HG02981 (cell line): Measurements from ENCODE around the gene HTR7.
"Not testable (repeated sequence)": the region's sequence is repeated elsewhere in the genome, so short reads cannot be mapped to it uniquely, and the experiment has no call there.

Experiments used
- ATAC-seq: cut with Tn5 transposase; IDR thresholded peaks from one replicate; pipeline ENCODE4 v1.9.1; 2021; ENCODE audit warnings: mild to moderate bottlenecking, moderate library complexity; ENCODE audit not compliant: unreplicated experiment

HTR7 gene

DNA sequence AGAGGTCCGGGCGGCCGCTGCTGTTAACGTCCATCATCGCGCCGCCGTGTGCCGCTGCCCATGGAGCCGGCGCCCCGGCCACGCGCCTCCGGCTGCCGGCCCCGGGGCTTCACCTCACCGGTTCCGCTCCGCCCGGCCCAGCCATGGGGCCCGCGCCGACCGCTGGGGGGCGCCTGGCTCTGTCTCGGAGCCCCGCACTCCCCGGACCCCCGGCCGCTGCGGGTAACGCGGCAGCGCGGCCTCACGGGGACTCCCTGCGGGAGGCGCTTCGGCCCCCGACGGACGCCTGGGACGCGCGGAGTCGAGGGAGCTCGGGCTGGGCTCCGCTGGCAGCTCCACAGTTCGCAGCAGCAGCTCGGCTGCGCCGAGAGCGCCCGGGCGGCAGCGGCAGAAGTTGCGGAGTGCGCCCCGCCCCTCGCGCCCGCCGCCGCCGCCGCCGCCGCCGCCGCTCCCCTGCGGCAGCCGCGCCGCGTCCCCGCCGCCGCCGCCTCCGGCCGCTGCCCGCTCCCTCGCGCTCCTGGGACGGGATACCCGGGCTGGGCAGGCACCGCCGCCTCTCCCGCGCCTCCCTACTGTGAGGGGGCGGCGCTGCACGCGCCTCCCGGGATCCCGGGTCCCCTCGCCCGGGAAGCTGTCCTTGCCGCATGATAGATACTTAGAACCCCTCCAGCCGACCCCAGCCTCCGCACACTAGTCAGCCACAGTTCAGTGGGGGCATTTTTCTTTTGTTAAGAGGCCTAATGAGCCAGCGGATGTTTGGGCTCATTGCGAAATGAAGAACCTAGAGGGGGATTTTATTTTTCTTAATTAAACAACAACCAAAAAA lies at the start of gene HTR7:
HTR7 (minus strand) TSS at position 405 of the 826 bp plus-strand sequence; CDS start at position 37, 368 bp downstream.
- peak; percentile 49 for ATAC-seq

DNA sequence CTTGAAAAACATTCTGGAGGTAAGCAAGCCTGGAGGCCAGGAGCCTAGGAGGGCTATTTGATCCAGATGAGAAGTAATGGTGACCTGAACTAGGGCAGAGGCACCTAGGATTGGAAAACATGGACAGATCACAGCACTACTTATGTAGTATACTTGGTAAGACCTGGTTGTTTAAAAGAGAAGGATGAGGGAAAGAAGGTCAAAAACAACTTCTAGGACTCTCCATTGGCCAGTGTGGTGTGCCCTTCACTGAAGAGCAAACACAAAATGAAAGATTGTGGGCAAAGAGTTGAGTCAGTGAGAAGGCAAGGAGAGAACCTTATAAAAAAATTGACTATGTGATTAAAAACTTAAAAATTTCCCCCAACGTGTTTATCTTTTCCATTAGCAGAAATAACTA lies 48.8 kb upstream of the HTR7 start:
- no peak for ATAC-seq

DNA sequence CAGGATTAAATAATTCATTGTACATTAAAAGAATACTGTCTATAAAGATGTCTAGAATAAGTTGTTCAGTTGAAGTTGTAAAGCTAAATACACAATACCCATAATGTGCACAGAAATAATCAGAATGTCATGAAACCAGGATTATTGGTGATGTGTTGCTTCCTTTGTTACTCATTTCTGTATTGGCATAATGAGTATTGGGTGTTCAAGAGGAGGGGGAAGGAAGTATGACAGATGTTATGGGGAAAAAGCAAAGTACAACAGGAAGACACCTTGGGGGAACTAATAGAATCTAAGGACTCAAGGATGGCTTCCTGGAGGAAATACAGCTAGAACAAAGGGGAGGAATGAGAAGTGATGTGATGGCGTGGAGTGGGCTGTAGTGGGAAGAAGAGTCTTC lies 48.1 kb upstream of the HTR7 start:
- ATAC-seq: no peak

DNA sequence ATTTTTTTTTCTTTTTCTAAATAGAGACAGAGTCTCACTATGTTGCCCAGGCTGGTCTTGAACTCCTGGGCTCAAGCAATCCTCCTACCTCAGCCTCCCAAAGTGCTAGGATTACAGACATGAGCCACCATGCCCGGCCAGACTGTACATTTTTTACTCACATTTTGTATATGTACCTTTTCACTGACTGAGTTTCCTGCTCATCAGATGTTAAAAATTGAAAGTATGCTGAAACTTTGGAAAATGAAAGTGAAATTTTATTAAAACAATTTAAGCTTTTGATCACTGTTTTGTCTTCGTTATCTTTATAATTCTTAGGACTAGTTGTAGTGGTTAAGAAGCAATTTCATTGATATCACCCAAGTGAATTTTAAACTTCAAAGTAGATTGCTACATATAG lies 39.1 kb upstream of the HTR7 start:
- not testable (repeated sequence) for ATAC-seq

DNA sequence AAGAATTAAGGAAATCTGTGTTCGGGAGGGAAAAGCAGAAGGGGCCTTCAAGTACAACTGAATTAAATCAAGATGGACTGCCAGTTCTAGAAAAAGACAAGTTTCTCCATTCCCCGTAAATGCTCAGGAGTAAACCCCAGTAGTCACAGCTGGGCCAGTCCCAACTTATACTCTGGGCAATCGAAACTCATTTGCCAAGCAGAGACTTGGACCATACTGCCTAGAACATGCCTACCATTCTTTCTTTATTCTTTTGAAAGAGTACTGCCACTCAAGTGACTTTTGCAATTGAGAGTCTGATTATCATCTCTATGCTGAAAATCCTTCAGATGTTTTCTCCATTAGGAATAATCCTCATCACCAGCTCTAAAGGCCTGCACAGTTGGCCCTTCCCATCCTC lies 35.4 kb upstream of the HTR7 start:
- ATAC-seq: no peak

DNA sequence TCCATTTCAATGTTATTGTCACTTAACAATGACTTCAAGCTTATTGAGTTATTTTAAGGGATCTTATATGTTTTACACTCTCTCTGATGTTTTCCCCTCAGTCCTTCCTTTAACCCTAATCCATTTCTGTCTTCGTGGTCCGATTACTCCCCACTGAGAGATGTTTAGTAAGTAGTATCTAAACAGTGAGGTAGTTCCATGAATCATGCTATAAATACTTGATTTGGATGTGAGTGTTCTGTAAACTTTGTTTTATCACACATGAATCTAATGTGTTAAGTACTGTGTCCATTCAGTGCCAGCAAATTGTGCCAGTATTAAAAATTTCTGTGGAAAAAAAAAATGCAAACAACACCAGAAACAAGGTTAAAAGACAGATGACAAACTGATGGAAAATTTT lies 32.5 kb upstream of the HTR7 start:
- no peak for ATAC-seq

DNA sequence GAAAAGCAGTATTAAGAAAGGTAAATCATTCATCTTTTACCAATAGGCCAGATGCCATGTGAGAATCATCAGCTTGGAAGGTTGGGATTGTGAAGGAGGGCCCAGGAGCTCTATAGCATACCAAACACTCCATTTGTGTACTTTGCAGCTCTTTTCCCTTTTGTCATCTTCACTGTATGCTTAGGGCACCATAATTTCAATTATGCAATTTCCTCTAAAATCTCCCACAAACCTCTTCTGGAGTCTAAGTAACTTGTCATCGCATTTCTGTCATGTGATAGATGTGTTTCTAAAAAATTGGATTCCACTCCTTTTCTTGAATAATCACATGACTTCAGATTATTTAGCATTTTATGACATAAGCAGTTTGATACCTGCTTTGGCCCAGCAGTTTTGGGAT lies 31.8 kb upstream of the HTR7 start:
- no peak for ATAC-seq

DNA sequence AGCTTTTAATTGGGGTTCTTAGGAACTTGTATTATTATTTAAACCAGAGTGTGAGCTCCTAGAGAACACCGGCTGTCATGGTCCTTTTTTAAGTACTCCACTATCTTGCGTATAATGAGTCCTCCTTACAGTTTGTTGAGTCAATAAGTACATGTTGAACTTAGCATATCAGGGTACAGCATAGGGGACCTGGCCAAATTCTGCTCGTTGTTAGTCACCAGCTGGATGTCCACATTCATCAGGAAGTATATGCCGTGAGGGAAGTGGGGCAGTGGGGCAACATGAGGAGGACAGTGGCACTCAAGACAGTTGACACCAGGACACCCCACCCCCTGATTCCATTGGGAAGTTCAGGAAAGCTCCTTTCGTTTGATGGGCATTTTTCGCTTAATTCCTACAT lies 30.5 kb upstream of the HTR7 start:
- no peak for ATAC-seq

DNA sequence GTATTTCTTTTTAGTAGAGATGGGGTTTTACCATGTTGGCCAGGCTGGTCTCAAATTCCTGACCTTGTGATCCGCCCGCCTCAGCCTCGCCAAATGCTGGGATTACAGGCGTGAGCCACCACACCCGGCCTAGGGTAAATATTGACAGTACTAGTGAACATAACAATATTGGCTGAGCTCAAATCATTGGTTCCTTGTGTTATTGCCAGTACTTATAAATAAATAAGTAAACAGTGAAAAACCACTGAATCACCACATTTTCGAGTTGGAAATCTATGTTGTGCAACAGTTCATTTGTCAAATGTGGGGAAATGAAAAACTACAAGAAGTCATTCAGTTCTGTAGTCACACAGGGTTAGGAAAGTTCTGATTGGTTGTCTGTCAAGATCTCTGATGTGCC lies 29.7 kb upstream of the HTR7 start:
- no peak for ATAC-seq

DNA sequence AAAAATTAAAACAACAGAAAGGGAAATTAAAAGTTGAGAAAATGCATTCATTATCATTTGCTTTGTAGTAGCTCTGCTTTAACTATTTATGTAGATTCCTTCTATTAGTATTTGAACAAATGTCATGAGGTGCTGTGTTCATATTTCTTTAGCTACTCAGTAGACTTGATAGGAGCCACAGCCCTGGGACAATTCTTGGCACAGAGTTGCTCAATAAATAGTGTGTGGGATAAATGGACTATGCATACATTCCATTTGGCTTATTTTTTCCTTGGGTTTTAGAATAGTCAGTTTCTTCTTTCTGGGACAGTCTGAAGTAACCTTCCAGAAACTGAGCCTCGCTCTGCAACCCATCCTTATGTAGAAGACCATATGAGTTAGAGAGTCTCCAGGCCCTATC lies 27.3 kb upstream of the HTR7 start:
- no peak for ATAC-seq

DNA sequence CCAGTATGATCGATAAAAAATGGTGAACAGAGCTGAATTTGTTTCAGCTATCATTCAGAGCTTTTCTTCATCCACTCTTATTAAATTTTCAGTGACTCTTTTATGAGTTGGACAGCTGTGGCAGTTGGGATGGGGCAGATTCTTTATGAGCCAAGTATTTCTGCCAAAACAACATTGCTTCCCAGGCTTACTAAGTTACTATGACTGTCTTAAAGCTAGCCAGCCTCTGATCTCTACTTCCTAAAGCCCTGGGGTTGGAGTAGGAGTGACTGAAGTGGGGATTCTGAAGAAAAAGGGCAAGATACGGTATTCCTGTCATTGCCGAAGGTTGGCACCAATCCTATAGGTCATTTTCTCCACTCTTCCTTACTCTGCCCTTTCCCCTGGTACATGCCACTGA lies 26.6 kb upstream of the HTR7 start:
- no peak for ATAC-seq

DNA sequence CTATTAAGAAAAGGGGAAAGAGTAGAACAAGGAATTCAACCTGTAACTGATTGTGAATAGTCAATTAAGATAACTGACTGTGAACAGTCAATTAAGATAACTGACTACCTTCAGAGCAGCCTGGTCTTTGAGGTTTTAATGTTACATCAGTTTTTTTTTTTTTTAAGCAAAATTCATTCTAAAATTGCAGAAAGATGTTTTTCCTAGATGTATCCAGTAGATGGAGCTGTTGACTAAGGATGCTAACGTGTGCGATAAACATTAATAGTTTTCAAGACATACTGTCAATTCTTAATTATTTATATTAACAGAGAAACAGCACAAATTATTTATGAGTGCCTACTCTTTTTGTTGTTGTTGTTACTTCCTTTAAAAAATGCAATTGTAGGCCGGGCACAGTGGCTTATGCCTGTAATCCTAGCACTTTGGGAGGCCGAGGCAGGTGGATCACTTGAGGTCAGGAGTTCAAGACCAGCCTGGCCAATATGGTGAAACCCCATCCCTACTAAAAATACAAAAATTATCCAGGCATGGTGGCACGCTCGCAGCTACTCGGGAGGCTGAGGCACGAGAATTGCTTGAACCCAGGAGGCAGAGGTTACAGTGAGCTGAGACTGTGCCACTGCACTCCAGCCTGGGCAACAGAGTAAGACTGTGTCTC lies 22.4 kb upstream of the HTR7 start:
- not testable (repeated sequence) for ATAC-seq

DNA sequence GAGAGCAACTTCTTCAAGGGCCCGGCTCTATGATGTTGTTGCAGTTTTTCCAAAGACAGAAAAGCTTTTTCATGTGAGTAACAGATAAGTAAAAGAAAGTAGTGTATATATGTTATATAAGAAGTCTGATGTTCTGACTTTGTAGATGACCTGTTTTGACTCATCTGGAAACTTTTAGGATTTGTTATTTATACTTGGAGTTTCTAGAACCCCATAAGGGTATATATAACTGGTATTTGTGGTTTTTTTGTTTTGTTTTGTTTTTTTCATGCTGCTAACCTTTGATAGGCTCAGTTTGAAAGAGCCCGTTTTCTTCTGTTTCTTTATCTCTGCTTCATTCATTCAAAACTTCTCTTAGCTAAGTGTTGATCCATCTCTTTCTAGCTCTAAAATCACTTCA lies 21.2 kb upstream of the HTR7 start:
- no peak for ATAC-seq

DNA sequence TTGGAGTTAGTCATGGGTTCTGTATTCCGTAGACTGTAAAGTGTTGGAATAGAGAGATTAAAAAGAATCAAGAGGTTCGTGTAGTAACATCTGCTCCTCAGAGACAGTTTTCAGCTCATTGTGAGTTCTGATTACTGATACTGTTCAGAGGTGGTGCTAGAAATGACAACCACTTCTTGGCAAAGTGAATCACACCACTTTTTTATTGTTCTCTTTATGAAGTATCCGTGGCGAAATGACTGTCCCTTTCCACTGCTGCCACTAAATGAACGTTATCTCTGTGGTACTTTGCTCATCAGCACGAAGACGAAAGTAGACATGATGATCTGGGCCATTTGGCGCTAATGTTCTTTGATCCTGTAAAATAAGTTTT lies 14.8 kb upstream of the HTR7 start:
- ATAC-seq: peak; percentile 3

DNA sequence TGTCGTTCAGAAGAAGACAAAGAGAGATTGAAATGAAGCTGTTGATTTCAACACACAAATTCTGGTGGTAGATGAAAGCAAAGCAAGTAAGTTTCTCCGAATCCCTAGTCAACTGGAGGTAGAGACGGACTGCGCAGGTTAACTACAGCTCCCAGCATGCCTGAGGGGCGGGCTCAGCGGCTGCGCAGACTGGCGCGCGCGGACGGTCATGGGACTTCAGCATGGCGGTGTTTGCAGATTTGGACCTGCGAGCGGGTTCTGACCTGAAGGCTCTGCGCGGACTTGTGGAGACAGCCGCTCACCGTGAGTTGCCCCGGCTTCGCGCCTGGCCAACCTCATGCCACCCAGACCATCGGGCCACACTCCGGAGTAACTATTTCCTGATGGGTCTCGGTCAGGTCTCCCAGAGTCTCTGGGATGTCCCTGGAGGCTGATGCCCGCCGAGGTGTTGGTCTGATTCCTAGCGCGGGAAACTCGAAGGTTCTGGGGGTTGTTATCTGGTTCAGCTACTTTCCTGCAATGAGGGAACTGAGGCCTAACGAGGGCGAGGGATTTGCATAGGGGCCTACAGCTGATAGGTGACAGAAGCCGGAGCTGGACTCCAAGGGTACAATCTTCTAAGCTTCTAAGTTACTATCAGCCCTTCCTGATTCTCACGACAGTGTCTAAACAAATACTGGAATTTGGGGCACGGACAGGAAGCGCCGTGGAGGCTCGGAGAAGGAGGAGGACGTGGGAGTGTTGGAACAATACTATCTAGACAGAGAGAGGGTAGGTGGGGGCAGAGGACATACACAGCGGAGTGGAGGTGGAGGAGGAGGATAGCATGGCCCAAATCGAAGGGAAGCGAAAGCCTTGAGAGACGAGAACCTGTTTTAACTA lies 14.2 kb upstream of the HTR7 start, which contains the start of gene RPP30:
RPP30 (plus strand) TSS at position 209 of the 882 bp plus-strand sequence; CDS start at position 222, 13 bp downstream.
- peak; percentile 97 for ATAC-seq

DNA sequence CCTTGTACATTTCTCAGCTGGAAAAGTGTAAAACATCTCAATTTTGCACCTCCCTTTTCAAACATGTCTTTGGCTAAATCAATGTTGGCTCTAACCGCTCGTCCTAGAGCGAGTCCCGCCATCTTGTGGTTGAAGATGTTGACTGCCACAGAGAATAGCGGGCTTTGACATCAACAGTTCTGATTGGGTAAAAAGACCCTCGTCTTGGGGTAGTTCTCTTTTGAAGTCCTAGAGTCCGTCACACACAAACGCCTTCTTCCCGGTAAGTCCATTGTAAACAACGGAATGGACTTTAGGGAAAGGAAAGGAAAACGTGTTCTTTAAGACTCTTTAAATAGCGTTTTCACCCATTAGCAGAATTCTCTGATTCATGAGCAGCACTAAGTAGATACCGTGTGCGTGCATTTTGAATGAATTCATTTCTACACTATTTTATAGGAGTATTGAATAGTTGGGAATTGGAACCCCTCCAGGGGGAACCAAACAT lies 13.5 kb upstream of the HTR7 start:
- ATAC-seq: peak; percentile 46

DNA sequence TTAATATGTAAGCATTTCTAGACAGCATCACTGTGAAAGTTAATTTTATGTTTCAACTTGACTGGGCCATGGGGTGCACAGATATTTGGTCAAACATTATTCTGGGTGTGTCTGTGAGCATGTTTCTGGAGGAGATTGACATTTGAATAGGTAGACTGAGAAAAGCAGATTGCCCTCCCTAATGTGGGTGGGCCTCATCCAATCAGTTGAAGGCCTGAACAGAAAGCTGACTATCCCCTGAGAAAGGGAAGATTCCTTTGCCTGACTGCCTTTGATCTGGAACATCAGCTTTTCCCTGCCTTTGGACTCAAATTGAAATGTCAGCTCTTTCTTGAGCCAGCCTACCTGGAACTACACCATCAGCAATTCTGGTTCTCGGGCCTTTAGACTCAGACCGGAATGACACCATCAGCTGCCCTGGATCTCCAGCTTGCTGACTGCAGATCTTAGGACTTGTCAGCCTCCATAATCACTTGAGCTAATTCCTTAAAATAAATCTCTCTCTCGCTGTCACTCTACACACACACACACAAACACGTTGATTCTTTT lies 8.3 kb upstream of the HTR7 start:
- ATAC-seq: no peak

DNA sequence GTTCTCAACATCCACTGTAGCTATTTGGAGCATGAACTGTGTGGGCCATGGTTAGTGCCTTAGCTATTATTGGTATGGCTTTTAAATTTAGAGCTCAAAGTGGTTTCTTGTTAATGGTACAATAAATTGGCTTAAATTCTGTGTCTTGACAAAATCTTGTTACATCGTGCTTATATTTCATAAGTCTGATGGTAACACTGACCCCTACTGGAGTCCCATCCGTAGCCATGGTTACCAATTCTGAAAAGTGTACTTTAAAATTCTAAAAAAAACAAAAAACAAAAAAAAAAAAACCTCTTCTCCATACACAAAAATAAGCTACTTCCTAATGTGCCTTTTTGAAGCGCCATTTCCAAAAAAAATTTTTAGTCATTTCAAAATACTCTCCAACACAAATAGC lies 7.6 kb upstream of the HTR7 start:
- ATAC-seq: no peak

DNA sequence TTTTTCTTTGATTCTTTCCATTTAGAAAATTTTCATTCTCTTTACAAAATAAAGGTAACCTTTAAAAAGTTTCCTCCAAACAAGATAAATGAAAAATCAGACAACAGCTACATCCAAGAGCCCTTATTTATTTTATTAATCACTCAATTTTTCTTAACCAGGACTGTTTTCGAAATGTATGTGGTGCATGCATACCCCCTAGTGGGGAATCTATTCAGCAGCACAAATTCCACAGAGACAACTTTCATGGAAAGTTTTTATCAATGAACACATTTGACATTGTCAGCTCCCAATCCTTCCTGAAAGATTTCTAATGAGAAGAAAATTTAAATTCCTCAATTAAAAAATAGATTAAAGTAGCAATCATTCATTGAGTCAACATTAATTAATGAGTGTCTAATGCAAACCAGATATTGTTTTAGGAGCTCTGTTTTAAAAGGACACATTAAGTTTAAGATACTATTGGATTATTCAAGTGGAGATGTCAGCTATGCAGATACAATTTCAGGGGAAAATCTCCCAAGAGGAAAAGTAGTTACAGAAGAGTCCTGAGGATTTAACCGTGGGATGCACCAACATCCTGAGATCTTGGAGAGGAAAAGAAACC lies 5.2 kb upstream of the HTR7 start:
- ATAC-seq: no peak

DNA sequence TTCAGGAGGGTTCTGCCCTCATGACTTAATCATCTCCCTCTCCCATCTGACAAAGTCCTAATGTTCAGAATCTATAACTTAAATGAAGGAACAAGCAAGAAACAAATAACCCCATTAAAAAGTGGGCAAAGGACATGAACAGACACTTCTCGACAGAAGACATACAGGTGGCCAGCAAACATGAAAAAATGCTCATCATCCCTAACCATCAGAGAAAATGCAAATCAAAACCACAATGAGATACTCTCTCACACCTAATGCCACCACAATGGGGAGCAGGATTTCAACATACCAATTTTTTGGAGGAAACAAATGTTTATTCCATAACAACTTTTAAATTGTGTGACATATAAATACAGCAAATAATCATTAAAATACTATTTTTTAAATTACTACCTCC lies 3.0 kb upstream of the HTR7 start:
- no peak for ATAC-seq

DNA sequence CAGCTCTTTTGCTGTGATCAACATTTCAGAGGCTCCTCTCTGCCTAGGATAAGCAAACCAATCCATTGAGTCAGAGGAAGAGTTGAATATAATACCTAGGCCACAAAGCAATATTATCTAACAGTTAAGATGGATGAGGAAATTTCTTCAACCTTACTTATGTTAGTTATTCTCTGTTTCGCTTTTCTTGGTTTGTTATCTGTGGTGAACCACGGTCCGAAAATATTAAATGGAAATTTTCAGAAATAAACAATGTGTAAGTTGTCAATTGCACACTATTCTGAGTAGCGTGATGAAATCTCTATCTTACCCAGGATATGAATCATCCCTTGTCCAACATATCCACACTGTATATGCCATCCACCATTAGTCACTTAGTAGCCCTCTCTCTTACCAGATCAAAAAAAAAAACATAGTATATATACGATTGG lies 1.5 kb upstream of the HTR7 start:
- ATAC-seq: no peak
